DOHH2 (cell line): ENCODE measurements around the gene IL22.

ENCODE experiments used
- H3F3A ChIP-seq: fragments of 200-600 bp; sonication (generic), shearing (Covaris generic); 2 replicates; pipeline ENCODE4 v1.6.0; 2016; ENCODE audit warnings: antibody characterized with exemption, mild to moderate bottlenecking; ENCODE audit not compliant: control insufficient read depth, insufficient read depth
- H3K27ac ChIP-seq: fragments of 200-600 bp; sonication (generic); 2 replicates; pipeline ENCODE4 v1.5.1; 2014; ENCODE audit warnings: low read depth, mild to moderate bottlenecking, low read length, moderate library complexity
- H3K27me3 ChIP-seq: fragments of 200-600 bp; sonication (generic); 2 replicates; pipeline ENCODE4 v1.6.1; 2014; ENCODE audit warnings: mild to moderate bottlenecking, low read length, mixed read lengths; ENCODE audit not compliant: control insufficient read depth
- H3K36me3 ChIP-seq: fragments of 200-600 bp; sonication (generic); 2 replicates; pipeline ENCODE4 v1.6.1; 2014; ENCODE audit warnings: mild to moderate bottlenecking, low read length, moderate library complexity, mixed read lengths; ENCODE audit not compliant: control insufficient read depth
- H3K4me1 ChIP-seq: fragments of 200-600 bp; sonication (generic); 2 replicates; pipeline ENCODE4 v1.6.1; 2014; ENCODE audit warnings: mild to moderate bottlenecking, low read length, mixed read lengths; ENCODE audit not compliant: control insufficient read depth
- H3K4me2 ChIP-seq: fragments of 200-600 bp; sonication (generic); 2 replicates; pipeline ENCODE4 v1.6.0; 2014; ENCODE audit warnings: mild to moderate bottlenecking, low read length, moderate library complexity
- H3K4me3 ChIP-seq: fragments of 200-600 bp; sonication (generic); 2 replicates; pipeline ENCODE4 v1.5.1; 2014; ENCODE audit warnings: mild to moderate bottlenecking, low read length, mixed read lengths
- H3K79me2 ChIP-seq: fragments of 200-600 bp; sonication (generic); 2 replicates; pipeline ENCODE4 v1.6.1; 2014; ENCODE audit warnings: mild to moderate bottlenecking, low read length, mixed read lengths; ENCODE audit not compliant: control insufficient read depth
- H3K9me2 ChIP-seq: fragments of 200-600 bp; sonication (generic); replicated peaks from 2 replicates; pipeline ENCODE4 v1.6.1; 2014; ENCODE audit warnings: mild to moderate bottlenecking, low read length, mixed read lengths; ENCODE audit not compliant: control insufficient read depth
- H3K9me3 ChIP-seq: fragments of 200-600 bp; sonication (generic); 2 replicates; pipeline ENCODE4 v1.6.1; 2014; ENCODE audit warnings: antibody characterized with exemption, low read length, mixed read lengths; ENCODE audit not compliant: control insufficient read depth, insufficient read depth
- H4K20me1 ChIP-seq: fragments of 200-600 bp; sonication (generic); 2 replicates; pipeline ENCODE4 v1.6.0; 2014; ENCODE audit warnings: low read depth, mild to moderate bottlenecking, antibody characterized with exemption, low read length, moderate library complexity; ENCODE audit not compliant: control insufficient read depth, insufficient read depth
- EZH2phosphoT487 ChIP-seq: fragments of 200-600 bp; sonication (generic); IDR thresholded peaks from 2 replicates; pipeline ENCODE4 v1.6.1; 2017; ENCODE audit warnings: borderline replicate concordance, mild to moderate bottlenecking, antibody characterized with exemption, low read length, moderate library complexity, mixed read lengths
- TF ChIP-seq, protein P1 (sequence below): fragments of 200-600 bp; sonication (generic); IDR thresholded peaks from one replicate; pipeline ENCODE4 v1.5.1; 2014; ENCODE audit warnings: antibody characterized with exemption, mild to moderate bottlenecking, low read depth, low read length; ENCODE audit not compliant: poor library complexity, severe bottlenecking

Gene IL22

DNA sequence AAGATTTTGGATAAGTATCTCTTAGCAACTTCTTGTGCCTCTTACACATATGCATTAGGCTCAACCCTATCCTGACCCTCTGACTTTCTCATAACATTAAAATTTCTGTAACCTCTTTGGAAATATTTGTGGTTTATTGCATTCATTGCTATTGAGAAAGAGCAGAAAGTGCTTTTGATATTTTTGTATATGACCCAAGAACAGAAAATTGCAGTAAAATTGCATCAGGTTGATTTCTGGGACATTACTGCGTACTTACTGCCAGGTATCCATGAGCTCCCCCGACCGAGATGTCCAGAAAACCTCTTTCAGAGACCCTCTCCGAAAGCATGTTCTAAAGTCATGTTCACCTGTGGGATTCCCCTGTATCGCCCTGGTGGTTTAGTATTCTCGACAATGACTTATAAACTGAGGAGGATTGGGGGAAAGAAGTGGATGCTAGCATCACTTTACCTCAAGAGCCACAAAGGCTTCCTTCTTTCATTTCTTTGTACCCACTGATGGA, 14.5 kb upstream of the IL22 start:
- Histone ChIP-seq H3F3A (no peaks in the 10 kb centered on the region), H3K36me3 (no peaks in the 10 kb centered on the region), H3K4me3 (no peak overlapping the region), H3K79me2 (no peaks in the 10 kb centered on the region), H4K20me1 (no peaks in the 10 kb centered on the region), H3K27ac (no peak overlapping the region), H3K4me2 (no peak overlapping the region), H3K4me1 (no peaks in the 10 kb centered on the region), H3K9me2 (no peaks in the 10 kb centered on the region), H3K27me3 (0 out of 2 replicates have a peak, but pooled peaks cover 4% of the 10 kb centered on the region), H3K9me3 (no peaks in the 10 kb centered on the region)
- TF ChIP-seq, protein P1, sequence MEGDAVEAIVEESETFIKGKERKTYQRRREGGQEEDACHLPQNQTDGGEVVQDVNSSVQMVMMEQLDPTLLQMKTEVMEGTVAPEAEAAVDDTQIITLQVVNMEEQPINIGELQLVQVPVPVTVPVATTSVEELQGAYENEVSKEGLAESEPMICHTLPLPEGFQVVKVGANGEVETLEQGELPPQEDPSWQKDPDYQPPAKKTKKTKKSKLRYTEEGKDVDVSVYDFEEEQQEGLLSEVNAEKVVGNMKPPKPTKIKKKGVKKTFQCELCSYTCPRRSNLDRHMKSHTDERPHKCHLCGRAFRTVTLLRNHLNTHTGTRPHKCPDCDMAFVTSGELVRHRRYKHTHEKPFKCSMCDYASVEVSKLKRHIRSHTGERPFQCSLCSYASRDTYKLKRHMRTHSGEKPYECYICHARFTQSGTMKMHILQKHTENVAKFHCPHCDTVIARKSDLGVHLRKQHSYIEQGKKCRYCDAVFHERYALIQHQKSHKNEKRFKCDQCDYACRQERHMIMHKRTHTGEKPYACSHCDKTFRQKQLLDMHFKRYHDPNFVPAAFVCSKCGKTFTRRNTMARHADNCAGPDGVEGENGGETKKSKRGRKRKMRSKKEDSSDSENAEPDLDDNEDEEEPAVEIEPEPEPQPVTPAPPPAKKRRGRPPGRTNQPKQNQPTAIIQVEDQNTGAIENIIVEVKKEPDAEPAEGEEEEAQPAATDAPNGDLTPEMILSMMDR: no peak
- no peak for TF ChIP-seq EZH2phosphoT487

DNA sequence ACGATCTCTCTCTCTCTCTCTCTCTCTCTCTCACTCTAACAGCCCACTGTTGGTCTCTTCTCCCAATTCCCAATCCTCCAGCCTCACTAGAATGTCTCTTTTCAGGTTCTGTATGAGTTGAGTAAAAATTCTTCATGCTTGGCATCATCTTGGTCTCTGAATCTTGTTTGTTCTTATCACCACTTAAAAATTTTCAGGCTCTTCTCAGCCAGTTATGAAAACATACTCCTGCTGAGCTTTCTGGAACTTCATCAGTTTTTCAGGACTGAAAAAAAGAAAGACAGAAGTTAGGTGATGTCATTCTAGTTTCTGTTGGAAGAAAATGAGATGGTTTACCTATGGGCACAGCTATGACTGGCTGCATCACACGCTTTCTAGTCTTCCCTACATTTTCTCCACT, 11.5 kb upstream of the IL22 start:
- Histone ChIP-seq H4K20me1 (no peaks in the 10 kb centered on the region), H3K4me2 (no peak overlapping the region), H3K36me3 (no peaks in the 10 kb centered on the region), H3K27me3 (peaks cover 10% of the 10 kb centered on the region), H3K9me3 (no peaks in the 10 kb centered on the region), H3K4me1 (no peaks in the 10 kb centered on the region), H3K27ac (no peak overlapping the region), H3F3A (no peaks in the 10 kb centered on the region), H3K9me2 (no peaks in the 10 kb centered on the region), H3K4me3 (no peak overlapping the region), H3K79me2 (no peaks in the 10 kb centered on the region)
- TF ChIP-seq, protein P1: no peak
- TF ChIP-seq EZH2phosphoT487: no peak

DNA sequence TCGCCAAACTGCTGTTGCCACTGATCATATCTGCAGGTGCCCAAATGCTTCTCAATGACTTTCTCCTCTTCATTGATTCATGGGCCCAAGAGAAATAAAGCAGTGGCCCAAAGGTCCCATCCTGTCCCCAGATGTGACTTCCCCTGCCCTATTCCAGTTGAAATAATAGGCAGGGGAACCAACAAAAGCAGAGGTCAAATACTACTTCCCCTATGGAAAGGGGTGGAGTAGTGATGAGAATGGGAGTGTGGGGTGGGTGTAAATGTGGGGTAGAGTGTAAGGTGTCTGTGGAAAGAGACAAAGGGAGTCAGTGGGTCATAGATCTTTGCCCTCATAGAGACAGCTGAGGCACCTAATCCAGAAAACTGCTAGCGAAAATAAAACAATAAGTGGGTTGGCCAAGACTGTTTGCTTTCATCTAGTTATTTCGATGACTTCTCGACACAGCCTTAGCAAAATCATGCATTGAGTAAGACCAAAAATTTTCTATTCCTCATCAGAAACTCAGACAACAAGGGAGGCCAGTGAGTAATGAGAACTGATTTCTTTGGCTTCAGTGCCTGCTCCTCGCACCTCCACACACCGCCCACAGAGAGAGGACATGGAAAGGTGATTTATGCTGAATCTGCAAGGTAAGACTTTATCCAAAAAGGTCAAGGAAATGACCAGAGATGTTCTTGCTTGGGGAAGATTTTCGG, 10.9 kb upstream of the IL22 start:
- H3K4me1 ChIP-seq: no peaks in the 10 kb centered on the region
- H3K4me3 ChIP-seq: no peak overlapping the region
- no peaks in the 10 kb centered on the region for H3K9me2 ChIP-seq
- H4K20me1 ChIP-seq: no peaks in the 10 kb centered on the region
- no peaks in the 10 kb centered on the region for H3F3A ChIP-seq
- peaks cover 14% of the 10 kb centered on the region for H3K27me3 ChIP-seq
- H3K9me3 ChIP-seq: no peaks in the 10 kb centered on the region
- no peaks in the 10 kb centered on the region for H3K79me2 ChIP-seq
- TF ChIP-seq, protein P1: no peak
- no peak for TF ChIP-seq EZH2phosphoT487
- no peak overlapping the region for H3K4me2 ChIP-seq
- H3K36me3 ChIP-seq: no peaks in the 10 kb centered on the region
- H3K27ac ChIP-seq: no peak overlapping the region
